KMS-11 (cell line): Measurements from ENCODE around the gene ZNF236.

Experiments
- H2AFZ ChIP-seq: fragments of 200-600 bp; sonication (generic); 2 replicates; pipeline ENCODE4 v1.6.1; 2016; ENCODE audit warnings: antibody characterized with exemption, mixed run types, low read depth
- H3K27ac ChIP-seq: fragments of 200-600 bp; sonication (generic); 2 replicates; pipeline ENCODE4 v1.6.1; 2016; ENCODE audit warnings: mild to moderate bottlenecking, mixed run types
- H3K27me3 ChIP-seq: fragments of 200-600 bp; sonication (generic); 2 replicates; pipeline ENCODE4 v1.6.1; 2017; ENCODE audit warnings: mild to moderate bottlenecking, low read depth, mixed run types, moderate library complexity; ENCODE audit not compliant: insufficient read depth
- H3K36me3 ChIP-seq: fragments of 200-600 bp; sonication (generic); 2 replicates; pipeline ENCODE4 v1.6.1; 2017; ENCODE audit warnings: mild to moderate bottlenecking, mixed run types; ENCODE audit not compliant: insufficient read depth
- H3K4me1 ChIP-seq: fragments of 200-600 bp; sonication (generic); 2 replicates; pipeline ENCODE4 v1.6.1; 2016; ENCODE audit warnings: mild to moderate bottlenecking, low read depth, mixed run types; ENCODE audit not compliant: poor library complexity, severe bottlenecking
- H3K4me2 ChIP-seq: fragments of 200-600 bp; sonication (generic); 2 replicates; pipeline ENCODE4 v1.7.0; 2016; ENCODE audit warnings: mild to moderate bottlenecking, mixed run types
- H3K4me3 ChIP-seq: fragments of 200-600 bp; sonication (generic); IDR thresholded peaks from 2 replicates; pipeline ENCODE4 v1.6.1; 2017; ENCODE audit warnings: low read depth, low read length, mixed read lengths; ENCODE audit not compliant: insufficient read depth
- H3K79me2 ChIP-seq: fragments of 200-600 bp; sonication (generic); 2 replicates; pipeline ENCODE4 v1.6.1; 2016; ENCODE audit warnings: low read depth, mixed run types; ENCODE audit not compliant: insufficient read depth
- H3K9ac ChIP-seq: fragments of 200-600 bp; sonication (generic); 2 replicates; pipeline ENCODE4 v1.6.1; 2016; ENCODE audit warnings: mild to moderate bottlenecking, mixed run types
- H4K20me1 ChIP-seq: fragments of 200-600 bp; sonication (generic); 2 replicates; pipeline ENCODE4 v1.6.1; 2016; ENCODE audit warnings: mild to moderate bottlenecking, mixed run types; ENCODE audit not compliant: insufficient read depth
- TF ChIP-seq, protein P1 (sequence below): fragments of 200-600 bp; sonication (generic); conservative IDR thresholded peaks from 2 replicates; pipeline ENCODE4 v1.6.1; 2017; ENCODE audit warnings: low read depth, mild to moderate bottlenecking, antibody characterized with exemption, low read length, moderate library complexity, mixed read lengths

Gene ZNF236

GRCh38 chr18:76953583-76954233 is 131.4 kb downstream of the ZNF236 start:
- H3K36me3 ChIP-seq, result no peaks in the 10 kb centered on the region

DNA sequence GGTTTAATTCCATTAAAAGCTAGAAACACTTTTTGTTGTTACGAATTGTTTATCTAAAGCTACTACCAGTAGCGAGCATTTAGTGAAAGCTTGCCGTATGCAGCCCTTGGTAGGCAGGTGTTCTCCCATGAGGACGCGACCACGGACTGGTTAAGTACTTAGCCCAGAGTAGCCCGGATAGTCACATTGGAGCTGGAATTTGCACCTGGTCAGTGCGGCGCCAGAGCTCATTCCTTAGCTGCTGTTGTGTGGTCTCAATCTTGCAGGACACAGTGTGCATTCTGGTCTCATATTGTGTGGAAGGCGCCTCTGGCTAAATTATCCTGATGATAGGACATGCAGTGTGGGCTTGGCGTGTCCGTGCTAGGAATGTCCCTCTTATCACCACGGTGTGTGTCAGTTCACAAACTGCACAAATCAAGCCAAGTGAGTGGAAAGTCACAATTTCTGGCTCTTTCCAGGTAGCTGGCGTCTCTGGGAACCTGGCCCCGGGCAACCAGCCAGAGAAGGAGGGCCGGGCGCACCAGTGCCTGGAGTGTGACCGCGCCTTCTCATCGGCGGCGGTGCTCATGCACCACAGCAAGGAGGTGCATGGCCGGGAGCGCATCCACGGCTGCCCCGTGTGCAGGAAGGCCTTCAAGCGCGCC is 133.3 kb downstream of the ZNF236 start:
- no peaks in the 10 kb centered on the region for H3K79me2 ChIP-seq
- H3K4me3 ChIP-seq, result no peak overlapping the region
- peaks cover 6% of the 10 kb centered on the region for H3K4me1 ChIP-seq
- H3K36me3 ChIP-seq, result no peaks in the 10 kb centered on the region; the same call in 1 of the 2 replicates
- no peaks in the 10 kb centered on the region for H4K20me1 ChIP-seq
- no peak overlapping the region for H3K4me2 ChIP-seq
- TF ChIP-seq, protein P1, sequence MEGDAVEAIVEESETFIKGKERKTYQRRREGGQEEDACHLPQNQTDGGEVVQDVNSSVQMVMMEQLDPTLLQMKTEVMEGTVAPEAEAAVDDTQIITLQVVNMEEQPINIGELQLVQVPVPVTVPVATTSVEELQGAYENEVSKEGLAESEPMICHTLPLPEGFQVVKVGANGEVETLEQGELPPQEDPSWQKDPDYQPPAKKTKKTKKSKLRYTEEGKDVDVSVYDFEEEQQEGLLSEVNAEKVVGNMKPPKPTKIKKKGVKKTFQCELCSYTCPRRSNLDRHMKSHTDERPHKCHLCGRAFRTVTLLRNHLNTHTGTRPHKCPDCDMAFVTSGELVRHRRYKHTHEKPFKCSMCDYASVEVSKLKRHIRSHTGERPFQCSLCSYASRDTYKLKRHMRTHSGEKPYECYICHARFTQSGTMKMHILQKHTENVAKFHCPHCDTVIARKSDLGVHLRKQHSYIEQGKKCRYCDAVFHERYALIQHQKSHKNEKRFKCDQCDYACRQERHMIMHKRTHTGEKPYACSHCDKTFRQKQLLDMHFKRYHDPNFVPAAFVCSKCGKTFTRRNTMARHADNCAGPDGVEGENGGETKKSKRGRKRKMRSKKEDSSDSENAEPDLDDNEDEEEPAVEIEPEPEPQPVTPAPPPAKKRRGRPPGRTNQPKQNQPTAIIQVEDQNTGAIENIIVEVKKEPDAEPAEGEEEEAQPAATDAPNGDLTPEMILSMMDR, result no peak
- no peak overlapping the region for H3K27ac ChIP-seq
- H2AFZ ChIP-seq, result no peak overlapping the region
- H3K27me3 ChIP-seq, result no peaks in the 10 kb centered on the region
- no peak overlapping the region for H3K9ac ChIP-seq

More at GRCh38 chr18:76953583-76954233, 131.4 kb downstream of the ZNF236 start:
- H3K4me2 ChIP-seq, result no peak overlapping the region
- H3K4me1 ChIP-seq, result peaks cover 6% of the 10 kb centered on the region
- H3K27me3 ChIP-seq, result no peaks in the 10 kb centered on the region
- no peak overlapping the region for H3K9ac ChIP-seq
- H2AFZ ChIP-seq, result no peak overlapping the region
- no peak overlapping the region for H3K4me3 ChIP-seq
- H3K79me2 ChIP-seq, result no peaks in the 10 kb centered on the region
- H3K27ac ChIP-seq, result no peak overlapping the region
- no peaks in the 10 kb centered on the region for H4K20me1 ChIP-seq
- TF ChIP-seq, protein P1, result no peak

GRCh38 chr18:76956648-76957047 is 134.3 kb downstream of the ZNF236 start:
- Histone ChIP-seq H3K79me2 (no peaks in the 10 kb centered on the region), H3K4me2 (no peak overlapping the region), H4K20me1 (no peaks in the 10 kb centered on the region), H3K36me3 (no peaks in the 10 kb centered on the region; the same call in 1 of the 2 replicates), H3K9ac (no peak overlapping the region), H3K27ac (no peak overlapping the region), H2AFZ (no peak overlapping the region), H3K4me3 (no peak overlapping the region), H3K27me3 (no peaks in the 10 kb centered on the region), H3K4me1 (peaks cover under 1% of the 10 kb centered on the region)
- TF ChIP-seq, protein P1, result no peak

- Histone ChIP-seq H3K36me3 (no peaks in the 10 kb centered on the region; the same call in 1 of the 2 replicates), H3K27ac (no peak overlapping the region)
- TF ChIP-seq, protein P1, result no peak
Observed at GRCh38 chr18:76957384-76958355, 135.3 kb downstream of the ZNF236 start.

More at GRCh38 chr18:76957384-76958355, 135.3 kb downstream of the ZNF236 start:
- Histone ChIP-seq H3K4me3 (no peak overlapping the region), H3K79me2 (no peaks in the 10 kb centered on the region), H3K27me3 (no peaks in the 10 kb centered on the region), H3K9ac (no peak overlapping the region), H3K4me2 (no peak overlapping the region), H2AFZ (no peak overlapping the region), H4K20me1 (no peaks in the 10 kb centered on the region), H3K4me1 (no peaks in the 10 kb centered on the region)
